ENCODE measurements around the gene KRTAP2-2. TPM values are rescaled to one million over a fixed set of nuclear protein-coding genes. Genes with fewer than 3 reads are reported as not detected.
"Not testable (repeated sequence)": the region's sequence is repeated elsewhere in the genome, so short reads cannot be mapped to it uniquely, and the experiment has no call there.

KRTAP2-2 gene
- total RNA-seq, 5 donors from 2014 or later (not counting 1 experiment from before 2014, with no cell fraction given) = not detected

- H3K9me3 Mint-ChIP-seq; DNase-seq; CTCF ChIA-PET; H3K27me3 ChIP-seq (replicated peaks in 1 of 2; ENCODE audit: control insufficient read depth in 2 of 2, extremely low read depth in 1 of 2, insufficient read depth in 2 of 2, low read length in 1 of 2); H3K36me3 Mint-ChIP-seq; H3K9me3 ChIP-seq; H3K4me3 Mint-ChIP-seq; H3K4me1 Mint-ChIP-seq; H3K27ac ChIP-seq (ENCODE audit: low read length); H3K4me3 ChIP-seq (ENCODE audit: control insufficient read depth in 1 of 2, extremely low read depth in 1 of 2, low read length in 1 of 2); ATAC-seq (replicated peaks in 1 of 4); H3K36me3 ChIP-seq (ENCODE audit: control insufficient read depth in 2 of 2, extremely low read depth in 1 of 2, insufficient read depth in 1 of 2, low read length in 1 of 2); H3K4me1 ChIP-seq (ENCODE audit: control insufficient read depth in 1 of 2, extremely low read depth in 1 of 2, insufficient read depth in 2 of 2, low read length in 2 of 2); POLR2A ChIA-PET; H3K27ac Mint-ChIP-seq: not testable (repeated sequence)
- 73% methylated on average over 5 of the region's 33 CpGs for WGBS (ENCODE audit: insufficient coverage)
- H3K27me3 Mint-ChIP-seq = peaks cover 23 to 45% of the 10 kb centered on the region in 2 donors
Measured at GRCh38 chr17:41046735-41047465, 8.1 kb downstream of the KRTAP2-2 start, which contains the start of gene KRTAP2-1. Gene KRTAP2-1, minus strand, starts transcription at chr17:41047316. Its CDS starts 49 bp downstream, at chr17:41047267.

DNA sequence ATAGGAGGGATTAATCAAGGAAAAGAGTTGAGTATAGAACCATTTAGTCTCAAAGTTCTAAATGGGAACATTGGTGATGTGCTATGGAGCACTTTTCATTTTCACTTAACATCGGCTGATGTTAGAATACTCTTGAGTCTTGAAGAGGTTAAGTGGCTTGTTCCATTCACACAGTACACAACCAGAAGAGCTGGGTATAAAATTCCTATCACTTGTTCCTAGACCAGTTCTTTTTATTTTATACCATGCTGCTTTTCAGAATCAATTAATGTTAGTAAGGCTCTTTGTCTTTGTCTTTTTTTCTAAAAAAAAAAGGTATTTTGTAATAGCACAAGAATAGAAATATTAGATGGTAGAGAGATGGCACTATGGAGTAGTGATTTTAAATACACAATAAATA lies 12.1 kb downstream of the KRTAP2-2 start:
- peaks cover 0 to 10% (median 5%) of the 10 kb centered on the region in 3 donors for H3K9me3 Mint-ChIP-seq
- Histone ChIP-seq H3K36me3 (ENCODE audit: control insufficient read depth in 2 of 2, extremely low read depth in 1 of 2, insufficient read depth in 1 of 2, low read length in 1 of 2) (no peaks in the 10 kb centered on the region), H3K4me3 (ENCODE audit: control insufficient read depth in 1 of 2, extremely low read depth in 1 of 2, low read length in 1 of 2) (no peak overlapping the region), H3K27me3 (replicated peaks in 1 of 2; ENCODE audit: control insufficient read depth in 2 of 2, extremely low read depth in 1 of 2, insufficient read depth in 2 of 2, low read length in 1 of 2) (peaks cover 0 to 7% of the 10 kb centered on the region in 2 experiments), H3K4me1 (ENCODE audit: control insufficient read depth in 1 of 2, extremely low read depth in 1 of 2, insufficient read depth in 2 of 2, low read length in 2 of 2) (no peaks in the 10 kb centered on the region), H3K9me3 (peaks cover 4% of the 10 kb centered on the region), H3K27ac (ENCODE audit: low read length) (no peak overlapping the region)
- no peaks in the 10 kb centered on the region for H3K36me3 Mint-ChIP-seq
- H3K4me1 Mint-ChIP-seq = peaks cover 0 to 2% (median 0%) of the 10 kb centered on the region in 3 donors
- ChIA-PET POLR2A (interaction anchor here in 1 of 2 donors (0.6 kb wide), 1 partner anchor 165 kb away, joined by 3 read pairs; no protein-coding TSS in a partner anchor), CTCF (no interaction called here)
- ATAC-seq (replicated peaks in 1 of 4) (no peak), DNase-seq (no peak)
- WGBS (ENCODE audit: insufficient coverage) = no CpG with 5 or more reads among the region's 1 CpG
- peaks cover 27 to 31% of the 10 kb centered on the region in 2 donors for H3K27me3 Mint-ChIP-seq
- H3K27ac Mint-ChIP-seq = no peak overlapping the region
- H3K4me3 Mint-ChIP-seq = no peak overlapping the region

DNA sequence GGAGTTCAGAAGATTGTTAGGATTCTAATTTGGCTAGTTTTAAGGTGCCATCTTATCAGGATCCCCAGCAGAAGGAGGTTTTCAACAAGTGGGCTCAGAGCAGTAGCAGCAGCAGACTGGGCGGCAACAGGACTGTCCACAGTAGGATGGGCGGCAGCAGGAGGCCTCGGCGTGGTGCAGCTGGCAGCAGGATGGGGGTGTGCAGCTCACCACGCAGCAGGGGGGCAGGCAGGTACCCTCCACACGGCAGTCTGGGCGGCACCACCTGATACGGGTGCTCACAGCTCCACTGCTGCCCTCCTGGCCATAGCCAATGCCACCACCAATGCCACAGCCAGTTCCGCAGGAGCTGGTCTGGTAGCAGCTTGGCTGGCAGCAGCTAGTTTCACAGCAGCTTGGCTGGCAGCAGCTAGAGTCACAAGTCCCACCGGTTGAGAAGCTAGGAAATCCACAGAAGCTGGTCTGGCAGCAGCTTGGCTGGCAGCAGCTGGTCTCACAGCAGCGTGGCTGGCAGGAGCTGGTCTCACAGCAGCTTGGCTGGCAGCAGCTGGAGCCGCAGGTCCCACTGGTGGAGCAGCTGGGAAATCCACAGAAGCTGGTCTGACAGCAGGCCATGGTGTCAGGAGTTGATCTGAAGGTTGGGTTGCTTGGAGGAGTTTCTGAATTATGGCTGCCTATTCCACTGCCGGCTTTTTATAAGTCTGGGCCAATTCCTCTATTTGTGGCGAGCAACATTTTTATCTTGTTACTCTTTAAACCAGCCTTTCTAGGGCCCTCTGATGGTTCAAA lies 14.1 kb downstream of the KRTAP2-2 start, which contains the start of gene KRTAP1-1:
Gene KRTAP1-1 (minus strand): TSS at position 668 of the 789 bp plus-strand sequence. CDS start 53 bp downstream, at position 615.
- ATAC-seq (replicated peaks in 1 of 4); POLR2A ChIA-PET; H3K27me3 ChIP-seq (replicated peaks in 1 of 2; ENCODE audit: control insufficient read depth in 2 of 2, extremely low read depth in 1 of 2, insufficient read depth in 2 of 2, low read length in 1 of 2); DNase-seq; H3K9me3 Mint-ChIP-seq; H3K4me1 ChIP-seq (ENCODE audit: control insufficient read depth in 1 of 2, extremely low read depth in 1 of 2, insufficient read depth in 2 of 2, low read length in 2 of 2); H3K27ac Mint-ChIP-seq; H3K4me3 Mint-ChIP-seq; H3K27ac ChIP-seq (ENCODE audit: low read length); H3K36me3 Mint-ChIP-seq; H3K9me3 ChIP-seq; H3K4me3 ChIP-seq (ENCODE audit: control insufficient read depth in 1 of 2, extremely low read depth in 1 of 2, low read length in 1 of 2); H3K36me3 ChIP-seq (ENCODE audit: control insufficient read depth in 2 of 2, extremely low read depth in 1 of 2, insufficient read depth in 1 of 2, low read length in 1 of 2); CTCF ChIA-PET; H3K4me1 Mint-ChIP-seq: not testable (repeated sequence)
- H3K27me3 Mint-ChIP-seq = peaks cover 22 to 23% of the 10 kb centered on the region in 2 donors
- WGBS (ENCODE audit: insufficient coverage) = 89% methylated on average over 10 of the region's 14 CpGs

DNA sequence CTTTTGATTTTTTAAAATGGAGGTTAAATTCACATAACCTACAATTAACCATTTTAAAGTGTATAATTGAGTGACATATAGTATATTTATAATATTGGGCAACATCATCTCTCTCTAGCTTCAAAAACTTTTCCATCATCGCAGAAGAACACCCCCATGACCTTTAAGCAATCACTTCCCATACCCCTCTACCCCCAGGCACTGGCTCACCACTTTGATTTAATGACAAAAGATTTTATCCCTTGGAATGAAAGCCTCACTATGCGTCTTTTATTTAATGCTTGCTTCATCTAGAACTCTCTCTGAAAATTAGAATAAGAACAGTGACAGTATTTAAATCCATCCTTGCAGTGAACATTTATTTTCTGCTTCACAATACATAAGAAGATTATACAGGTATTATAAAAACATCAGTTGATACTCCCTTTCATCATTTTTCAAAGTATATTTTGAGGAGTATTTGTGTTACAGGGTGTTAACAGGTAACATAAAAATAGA lies 17.1 kb downstream of the KRTAP2-2 start:
- Mint-ChIP-seq H3K4me1 (no peaks in the 10 kb centered on the region), H3K9me3 (peaks cover 0 to 6% (median 0%) of the 10 kb centered on the region in 3 donors), H3K36me3 (no peaks in the 10 kb centered on the region), H3K27me3 (peaks cover 22 to 25% of the 10 kb centered on the region in 2 donors), H3K4me3 (no peak overlapping the region), H3K27ac (no peak overlapping the region)
- DNase-seq (no peak), ATAC-seq (replicated peaks in 1 of 4) (no peak)
- no peak overlapping the region for H3K4me3 ChIP-seq (ENCODE audit: control insufficient read depth in 1 of 2, extremely low read depth in 1 of 2, low read length in 1 of 2)
- peaks cover 3% of the 10 kb centered on the region for H3K9me3 ChIP-seq
- POLR2A ChIA-PET = no interaction called here
- no peaks in the 10 kb centered on the region for H3K4me1 ChIP-seq (ENCODE audit: control insufficient read depth in 1 of 2, extremely low read depth in 1 of 2, insufficient read depth in 2 of 2, low read length in 2 of 2)
- peaks cover 0 to 7% of the 10 kb centered on the region in 2 experiments for H3K27me3 ChIP-seq (replicated peaks in 1 of 2; ENCODE audit: control insufficient read depth in 2 of 2, extremely low read depth in 1 of 2, insufficient read depth in 2 of 2, low read length in 1 of 2)
- 83% methylated on average over 1 of the region's 2 CpGs for WGBS (ENCODE audit: insufficient coverage)
- H3K27ac ChIP-seq (ENCODE audit: low read length) = no peak overlapping the region
- H3K36me3 ChIP-seq (ENCODE audit: control insufficient read depth in 2 of 2, extremely low read depth in 1 of 2, insufficient read depth in 1 of 2, low read length in 1 of 2) = no peaks in the 10 kb centered on the region
- CTCF ChIA-PET = no interaction called here

GRCh38 chr17:41034346-41034935 lies 20.6 kb downstream of the KRTAP2-2 start, which contains the start of gene KRTAP1-3:
Gene KRTAP1-3, minus strand, starts transcription at chr17:41034874. Its CDS starts 53 bp downstream, at chr17:41034821.
- H3K36me3 Mint-ChIP-seq; H3K4me3 ChIP-seq (ENCODE audit: control insufficient read depth in 1 of 2, extremely low read depth in 1 of 2, low read length in 1 of 2); ATAC-seq (replicated peaks in 1 of 4); DNase-seq; H3K9me3 ChIP-seq; H3K27ac ChIP-seq (ENCODE audit: low read length); H3K9me3 Mint-ChIP-seq; H3K4me3 Mint-ChIP-seq; H3K27ac Mint-ChIP-seq; H3K27me3 ChIP-seq (replicated peaks in 1 of 2; ENCODE audit: control insufficient read depth in 2 of 2, extremely low read depth in 1 of 2, insufficient read depth in 2 of 2, low read length in 1 of 2); CTCF ChIA-PET; H3K4me1 ChIP-seq (ENCODE audit: control insufficient read depth in 1 of 2, extremely low read depth in 1 of 2, insufficient read depth in 2 of 2, low read length in 2 of 2); H3K4me1 Mint-ChIP-seq; POLR2A ChIA-PET; H3K36me3 ChIP-seq (ENCODE audit: control insufficient read depth in 2 of 2, extremely low read depth in 1 of 2, insufficient read depth in 1 of 2, low read length in 1 of 2): not testable (repeated sequence)
- H3K27me3 Mint-ChIP-seq = peaks cover 18 to 28% of the 10 kb centered on the region in 2 donors
- 84% methylated on average over 7 of the region's 10 CpGs for WGBS (ENCODE audit: insufficient coverage)

- Mint-ChIP-seq H3K9me3 (no peaks in the 10 kb centered on the region), H3K36me3 (no peaks in the 10 kb centered on the region), H3K4me1 (no peaks in the 10 kb centered on the region), H3K4me3 (no peak within 1 kb of the TSS), H3K27me3 (peaks cover 24 to 36% of the 10 kb centered on the region in 2 donors), H3K27ac (no peak within 1 kb of the TSS)
- H3K27me3 ChIP-seq (replicated peaks in 1 of 2; ENCODE audit: control insufficient read depth in 2 of 2, extremely low read depth in 1 of 2, insufficient read depth in 2 of 2, low read length in 1 of 2) = peaks cover 0 to 19% of the 10 kb centered on the region in 2 experiments
- WGBS (ENCODE audit: insufficient coverage) = 68% methylated on average over 12 of the region's 12 CpGs
- DNase-seq (no peak), ATAC-seq (replicated peaks in 1 of 4) (no peak)
- CTCF ChIA-PET = interaction anchor here (0.6 kb wide), 2 partner anchors 61 to 520 kb away, joined by 3 read pairs; no protein-coding TSS in a partner anchor
- H3K9me3 ChIP-seq = no peaks in the 10 kb centered on the region
- no peaks in the 10 kb centered on the region for H3K36me3 ChIP-seq (ENCODE audit: control insufficient read depth in 2 of 2, extremely low read depth in 1 of 2, insufficient read depth in 1 of 2, low read length in 1 of 2)
- POLR2A ChIA-PET = no interaction called here
- no peaks in the 10 kb centered on the region for H3K4me1 ChIP-seq (ENCODE audit: control insufficient read depth in 1 of 2, extremely low read depth in 1 of 2, insufficient read depth in 2 of 2, low read length in 2 of 2)
- H3K27ac ChIP-seq (ENCODE audit: low read length) = no peak within 1 kb of the TSS
- no peak within 1 kb of the TSS for H3K4me3 ChIP-seq (ENCODE audit: control insufficient read depth in 1 of 2, extremely low read depth in 1 of 2, low read length in 1 of 2)
Measured at GRCh38 chr17:41029633-41030245, 25.3 kb downstream of the KRTAP2-2 start, which contains the start of gene KRTAP1-4. Gene KRTAP1-4, minus strand, starts transcription at chr17:41030195. Its CDS starts 117 bp downstream, at chr17:41030078.
